Endothelial cell of umbilical vein (primary cell): Measurements from ENCODE around the gene PRKD1. TPM values are rescaled to one million over a fixed set of nuclear protein-coding genes. Genes with fewer than 3 reads are reported as not detected.
"Not testable (repeated sequence)": the region's sequence is repeated elsewhere in the genome, so short reads cannot be mapped to it uniquely, and the experiment has no call there.

ENCODE experiments used
- BruUV-seq: library from RNA; stranded (reverse); fragments of 400-500 nt; replicated peaks from 2 replicates; lab custom pipeline; 2021; lab: Mats Ljungman, UMichigan
- CTCF ChIA-PET: fragments of 300-600, 350-600 bp; sonication (Branson Sonifier 250); formaldehyde crosslinking; loops from one replicate; lab custom pipeline; 2021; ENCODE audit warnings: antibody characterized with exemption, inconsistent platforms; lab: Charles Lee
- POLR2A ChIA-PET: fragments of 300-600, 350-600 bp; sonication (Branson Sonifier 250); formaldehyde crosslinking; loops from one replicate; lab custom pipeline; 2021; ENCODE audit warnings: antibody characterized with exemption, inconsistent platforms; lab: Charles Lee
- DNase-seq: peaks from one replicate; pipeline ENCODE4 v3.0.0-alpha.2; 2011; ENCODE audit warnings: low read depth, low spot score
- FAIRE-seq: peaks from 2 replicates; lab custom pipeline; 2011; peaks lifted over from hg19 to GRCh38; lab: Jason Lieb, UNC
- H2AFZ ChIP-seq: 2 replicates; pipeline ENCODE4 v1.6.0; 2012; ENCODE audit warnings: low read depth, low read length, control low read depth, inconsistent platforms
- H3K27ac ChIP-seq: 2 replicates; pipeline ENCODE4 v1.5.1; 2011; ENCODE audit warnings: low read depth, mild to moderate bottlenecking, control low read depth, low read length, moderate library complexity; ENCODE audit not compliant: insufficient read depth
- H3K27me3 ChIP-seq, 2 experiments: 2 replicates each; pipeline versions ENCODE4 v1.6.0 to v1.6.1; 2011; ENCODE audit warnings: low read length in 2 of 2, mixed read lengths in 1 of 2; ENCODE audit not compliant: control insufficient read depth in 2 of 2, insufficient read depth in 2 of 2
- H3K36me3 ChIP-seq, 2 experiments: 2 replicates in 1 of 2; 3 replicates in 1 of 2; pipeline ENCODE4 v1.5.1; 2011; ENCODE audit warnings: low read length in 2 of 2, mild to moderate bottlenecking in 1 of 2, moderate library complexity in 1 of 2; ENCODE audit not compliant: control insufficient read depth in 2 of 2, insufficient read depth in 2 of 2; ENCODE audit errors: extremely low read depth in 1 of 2
- H3K4me1 ChIP-seq: 3 replicates; pipeline ENCODE4 v1.5.1; 2011; ENCODE audit warnings: mild to moderate bottlenecking, low read length; ENCODE audit not compliant: control insufficient read depth, insufficient read depth; ENCODE audit errors: extremely low read depth
- H3K4me2 ChIP-seq: 2 replicates; pipeline ENCODE4 v1.6.1; 2011; ENCODE audit warnings: low read length, control low read depth, mixed read lengths; ENCODE audit not compliant: insufficient read depth
- H3K4me3 ChIP-seq, 3 experiments: fragments of 200-600 bp in 1 of 3; sonication (generic), shearing (Covaris generic) in 1 of 3; replicated peaks in 1 of 3; 2 replicates each; pipeline ENCODE4 v1.5.1; 2011 to 2016; ENCODE audit warnings: control low read depth in 3 of 3, low read length in 3 of 3, mild to moderate bottlenecking in 2 of 3, inconsistent platforms in 1 of 3, low read depth in 1 of 3, moderate library complexity in 1 of 3; ENCODE audit not compliant: insufficient read depth in 1 of 3
- H3K79me2 ChIP-seq: 2 replicates; pipeline ENCODE4 v1.6.0; 2012; ENCODE audit warnings: low read length, inconsistent platforms; ENCODE audit not compliant: control insufficient read depth, insufficient read depth
- H3K9ac ChIP-seq: replicated peaks from 2 replicates; pipeline ENCODE3; 2011; ENCODE audit warnings: low read length, control low read depth; ENCODE audit not compliant: insufficient read depth; ENCODE audit errors: extremely low read depth
- H3K9me1 ChIP-seq: replicated peaks from 3 replicates; pipeline ENCODE4 v1.6.0; 2011; ENCODE audit warnings: mild to moderate bottlenecking, low read length; ENCODE audit not compliant: control insufficient read depth, insufficient read depth; ENCODE audit errors: extremely low read depth
- H3K9me3 ChIP-seq: replicated peaks from 2 replicates; pipeline ENCODE4 v1.5.1; 2012; ENCODE audit warnings: low read length, inconsistent platforms; ENCODE audit not compliant: control insufficient read depth, insufficient read depth
- H4K20me1 ChIP-seq: replicated peaks from 2 replicates; pipeline ENCODE3; 2011; ENCODE audit warnings: mild to moderate bottlenecking, low read length; ENCODE audit not compliant: control insufficient read depth, insufficient read depth; ENCODE audit errors: extremely low read depth
- EZH2 ChIP-seq: IDR thresholded peaks from 2 replicates; pipeline ENCODE4 v1.6.1; 2012; ENCODE audit warnings: borderline replicate concordance, low read depth, mild to moderate bottlenecking, moderate library complexity, low read length, inconsistent platforms; ENCODE audit not compliant: severe bottlenecking
- FOS ChIP-seq: IDR thresholded peaks from 2 replicates; pipeline ENCODE4 v1.6.1; 2011; ENCODE audit warnings: mild to moderate bottlenecking, low read length, moderate library complexity, borderline replicate concordance; ENCODE audit not compliant: insufficient read depth
- GATA2 ChIP-seq: IDR thresholded peaks from 2 replicates; pipeline ENCODE4 v1.7.0; 2011; ENCODE audit warnings: low read depth, mild to moderate bottlenecking, moderate library complexity, mixed read lengths, low read length; ENCODE audit not compliant: insufficient read length, insufficient read depth
- JUN ChIP-seq: IDR thresholded peaks from 2 replicates; pipeline ENCODE4 v1.6.1; 2011; ENCODE audit warnings: borderline replicate concordance, low read depth; ENCODE audit not compliant: insufficient read length, insufficient read depth
- MAX ChIP-seq: IDR thresholded peaks from 2 replicates; pipeline ENCODE4 v1.6.1; 2011; ENCODE audit not compliant: insufficient read depth, insufficient read length
- MYC ChIP-seq: IDR thresholded peaks from one replicate; pipeline ENCODE4 v1.6.1; 2011; ENCODE audit warnings: mild to moderate bottlenecking, low read depth, low read length
- POLR2A ChIP-seq: IDR thresholded peaks from 2 replicates; pipeline ENCODE4 v1.6.1; 2012; ENCODE audit warnings: low read depth, mild to moderate bottlenecking, control low read depth, low read length
- POLR2AphosphoS5 ChIP-seq: IDR thresholded peaks from 2 replicates; pipeline ENCODE4 v1.6.1; 2012; ENCODE audit warnings: low read depth, mild to moderate bottlenecking, control low read depth, low read length, moderate library complexity; ENCODE audit not compliant: insufficient read depth
- dilution Hi-C: fragments of 300-500 bp; cut with MboI; formaldehyde crosslinking; loops from one replicate; pipeline ENCODE4 v1.15.0; 2019; ENCODE audit warnings: low sequenced_read_pairs; ENCODE audit not compliant: extremely low pct_ligation_motif_present
- intact Hi-C: fragments of 100-400 bp; cut with micrococcal nuclease; formaldehyde crosslinking; loops from one replicate; pipeline ENCODE4 v1.10.0; 2022
- polyA plus RNA-seq, 4 experiments: library from polyadenylated mRNA; depleted of rRNA in 3 of 4; stranded (reverse) in 3 of 4; unstranded in 1 of 4; fragments of >200 nt; gene quantifications; 2 replicates each; pipeline versions ENCODE4 v1.2.1 to v1.2.3, GENCODE V29; 2011 to 2012; ENCODE audit warnings: missing spikeins in 1 of 4
- total RNA-seq: library from RNA; stranded (reverse); gene quantifications from 2 replicates; pipeline ENCODE4 v1.2.3, GENCODE V29; 2021
- TF ChIP-seq, protein P1 (sequence below), 2 donors: IDR thresholded peaks; 1 replicate in 1 of 2; 2 replicates in 1 of 2; pipeline ENCODE4 v1.5.1; 2011; ENCODE audit warnings: low read length in 2 of 2, mild to moderate bottlenecking in 2 of 2, moderate library complexity in 2 of 2, control low read depth in 1 of 2, inconsistent platforms in 1 of 2, low read depth in 1 of 2; ENCODE audit not compliant: insufficient read depth in 1 of 2; ENCODE audit errors: extremely low read depth in 1 of 2

Gene PRKD1
- total and polyA plus RNA-seq, 2 donors (not counting 3 experiments of a cell fraction or from before 2014, with no cell fraction given): 3.9 to 10.9 TPM

- Histone ChIP-seq H3K9ac (no peak overlapping the region), H3K4me3 (no peak overlapping the region), H4K20me1 (no peaks in the 10 kb centered on the region), H3K36me3 (no peaks in the 10 kb centered on the region), H3K9me1 (no peaks in the 10 kb centered on the region), H2AFZ (no peak overlapping the region), H3K4me2 (no peak overlapping the region), H3K27me3 (no peaks in the 10 kb centered on the region), H3K4me1 (no peaks in the 10 kb centered on the region), H3K79me2 (no peaks in the 10 kb centered on the region), H3K9me3 (no peaks in the 10 kb centered on the region), H3K27ac (no peak overlapping the region)
- intact Hi-C loops (no loop called here), dilution Hi-C loops (no loop called here)
- ChIA-PET CTCF (no interaction called here), POLR2A (no interaction called here)
- TF ChIP-seq MAX: no peak
- TF ChIP-seq POLR2A: no peak
- no peak for TF ChIP-seq POLR2AphosphoS5
- TF ChIP-seq MYC: no peak
- no peak for TF ChIP-seq FOS
- no peak for TF ChIP-seq EZH2
- no peak for TF ChIP-seq GATA2
- TF ChIP-seq JUN: no peak
- TF ChIP-seq, protein P1, sequence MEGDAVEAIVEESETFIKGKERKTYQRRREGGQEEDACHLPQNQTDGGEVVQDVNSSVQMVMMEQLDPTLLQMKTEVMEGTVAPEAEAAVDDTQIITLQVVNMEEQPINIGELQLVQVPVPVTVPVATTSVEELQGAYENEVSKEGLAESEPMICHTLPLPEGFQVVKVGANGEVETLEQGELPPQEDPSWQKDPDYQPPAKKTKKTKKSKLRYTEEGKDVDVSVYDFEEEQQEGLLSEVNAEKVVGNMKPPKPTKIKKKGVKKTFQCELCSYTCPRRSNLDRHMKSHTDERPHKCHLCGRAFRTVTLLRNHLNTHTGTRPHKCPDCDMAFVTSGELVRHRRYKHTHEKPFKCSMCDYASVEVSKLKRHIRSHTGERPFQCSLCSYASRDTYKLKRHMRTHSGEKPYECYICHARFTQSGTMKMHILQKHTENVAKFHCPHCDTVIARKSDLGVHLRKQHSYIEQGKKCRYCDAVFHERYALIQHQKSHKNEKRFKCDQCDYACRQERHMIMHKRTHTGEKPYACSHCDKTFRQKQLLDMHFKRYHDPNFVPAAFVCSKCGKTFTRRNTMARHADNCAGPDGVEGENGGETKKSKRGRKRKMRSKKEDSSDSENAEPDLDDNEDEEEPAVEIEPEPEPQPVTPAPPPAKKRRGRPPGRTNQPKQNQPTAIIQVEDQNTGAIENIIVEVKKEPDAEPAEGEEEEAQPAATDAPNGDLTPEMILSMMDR (IDR thresholded peaks at IDR 0.05; ENCODE audit: extremely low read depth in 1 of 2, insufficient read depth in 1 of 2, low read depth in 1 of 2, low read length in 2 of 2): no peak
- FAIRE-seq: no peak
- no peak for DNase-seq
- no TSS peak for BruUV-seq
Measured at GRCh38 chr14:29856516-29856915, 71.1 kb downstream of the PRKD1 start.

GRCh38 chr14:29853691-29854090, 74.0 kb downstream of the PRKD1 start:
- H3K27ac ChIP-seq, H3K4me2 ChIP-seq, H3K4me1 ChIP-seq, H3K79me2 ChIP-seq, CTCF ChIA-PET, BruUV-seq, H3K9ac ChIP-seq, dilution Hi-C loops, H3K9me1 ChIP-seq, H3K9me3 ChIP-seq, DNase-seq, H3K27me3 ChIP-seq, H3K4me3 ChIP-seq, H3K36me3 ChIP-seq, H4K20me1 ChIP-seq, H2AFZ ChIP-seq, FAIRE-seq, POLR2A ChIA-PET, intact Hi-C loops: not testable (repeated sequence)
